IMR-90 (cell line): Measurements from ENCODE around the gene SKP1. TPM values are rescaled to one million over a fixed set of nuclear protein-coding genes. Genes with fewer than 3 reads are reported as not detected.

Experiments
- ATAC-seq: fragments of 200-7000 bp; cut with Tn5 transposase; 2 replicates; pipeline ENCODE4 v1.9.1; 2020; ENCODE audit warnings: low read depth, mild to moderate bottlenecking, moderate library complexity
- BruUV-seq: library from RNA; stranded (reverse); fragments of 400-500 nt; replicated peaks from 2 replicates; lab custom pipeline; 2021; lab: Mats Ljungman, UMichigan
- CTCF ChIA-PET: fragments of 300-600 bp; formaldehyde crosslinking; extraction: SDS; loops from one replicate; lab custom pipeline; 2021; ENCODE audit warnings: antibody characterized with exemption; lab: Yijun Ruan, JAX
- POLR2A ChIA-PET: fragments of 300-600 bp; sonication (Branson Sonifier 250); formaldehyde crosslinking; loops from one replicate; lab custom pipeline; 2022; ENCODE audit warnings: antibody characterized with exemption; ENCODE audit not compliant: unreplicated experiment; lab: Charles Lee
- DNase-seq: peaks from one replicate; pipeline ENCODE4 v3.0.0; 2013
- H2AFZ ChIP-seq: replicated peaks from 2 replicates; pipeline ENCODE3; 2013; ENCODE audit warnings: low read length, mild to moderate bottlenecking; ENCODE audit not compliant: poor library complexity
- H2AK5ac ChIP-seq: 2 replicates; pipeline ENCODE4 v1.6.1; 2013; ENCODE audit warnings: low read depth, low read length, inconsistent platforms
- H2AK9ac ChIP-seq: replicated peaks from 2 replicates; pipeline ENCODE3; 2013; ENCODE audit warnings: mild to moderate bottlenecking, low read depth, low read length, moderate library complexity; ENCODE audit not compliant: poor library complexity
- H2BK120ac ChIP-seq: 2 replicates; pipeline ENCODE4 v1.6.1; 2013; ENCODE audit warnings: low read depth, low read length, inconsistent platforms
- H2BK15ac ChIP-seq: 3 replicates; pipeline ENCODE4 v1.6.1; 2013; ENCODE audit warnings: low read depth, low read length, inconsistent platforms
- H2BK20ac ChIP-seq: 2 replicates; pipeline ENCODE4 v1.6.1; 2013; ENCODE audit warnings: low read depth, mild to moderate bottlenecking, inconsistent platforms, low read length, moderate library complexity
- H2BK5ac ChIP-seq: 2 replicates; pipeline ENCODE4 v1.6.1; 2013; ENCODE audit warnings: mild to moderate bottlenecking, low read depth, low read length, inconsistent platforms; ENCODE audit not compliant: poor library complexity, severe bottlenecking
- H3K14ac ChIP-seq: replicated peaks from 2 replicates; pipeline ENCODE4 v1.6.1; 2013; ENCODE audit warnings: low read depth, low read length, inconsistent platforms
- H3K18ac ChIP-seq: 2 replicates; pipeline ENCODE4 v1.6.1; 2013; ENCODE audit warnings: low read depth, low read length, control low read depth
- H3K23ac ChIP-seq: 2 replicates; pipeline ENCODE4 v1.6.1; 2013; ENCODE audit warnings: low read depth, low read length, inconsistent platforms
- H3K27ac ChIP-seq: 2 replicates; pipeline ENCODE4 v1.5.1; 2013; ENCODE audit warnings: mild to moderate bottlenecking, control low read depth, low read length; ENCODE audit not compliant: insufficient read depth
- H3K27me3 ChIP-seq: 2 replicates; pipeline ENCODE4 v1.6.1; 2013; ENCODE audit warnings: low read length; ENCODE audit not compliant: control insufficient read depth, insufficient read depth
- H3K36me3 ChIP-seq: 2 replicates; pipeline ENCODE4 v1.6.1; 2013; ENCODE audit warnings: low read length, mixed read lengths; ENCODE audit not compliant: control insufficient read depth, insufficient read depth
- H3K4ac ChIP-seq: 2 replicates; pipeline ENCODE4 v1.6.1; 2013; ENCODE audit warnings: low read depth, low read length, inconsistent platforms
- H3K4me1 ChIP-seq: 2 replicates; pipeline ENCODE4 v1.6.1; 2013; ENCODE audit warnings: low read length, mixed read lengths; ENCODE audit not compliant: control insufficient read depth, insufficient read depth
- H3K4me2 ChIP-seq: 2 replicates; pipeline ENCODE4 v1.6.1; 2013; ENCODE audit warnings: low read depth, mild to moderate bottlenecking, control low read depth, low read length, moderate library complexity
- H3K4me3 ChIP-seq: 2 replicates; pipeline ENCODE4 v1.5.1; 2013; ENCODE audit warnings: low read depth, mild to moderate bottlenecking, control low read depth, low read length, moderate library complexity; ENCODE audit not compliant: insufficient read depth
- H3K56ac ChIP-seq: 2 replicates; pipeline ENCODE4 v1.6.1; 2013; ENCODE audit warnings: low read length, inconsistent platforms; ENCODE audit not compliant: insufficient read depth; ENCODE audit errors: extremely low read depth
- H3K79me1 ChIP-seq, 2 experiments: 2 replicates each; pipeline ENCODE4 v1.6.1; 2013; ENCODE audit warnings: low read length in 2 of 2, inconsistent platforms in 1 of 2, low read depth in 1 of 2
- H3K9ac ChIP-seq: 2 replicates; pipeline ENCODE4 v1.6.1; 2013; ENCODE audit warnings: low read depth, low read length, control low read depth
- H3K9me1 ChIP-seq: 2 replicates; pipeline ENCODE4 v1.6.1; 2013; ENCODE audit warnings: low read length, inconsistent platforms; ENCODE audit not compliant: insufficient read depth
- H3K9me3 ChIP-seq: 2 replicates; pipeline ENCODE4 v1.6.1; 2013; ENCODE audit warnings: low read length; ENCODE audit not compliant: control insufficient read depth, insufficient read depth
- H4K20me1 ChIP-seq: 2 replicates; pipeline ENCODE4 v1.6.1; 2013; ENCODE audit warnings: low read length, inconsistent platforms; ENCODE audit not compliant: insufficient read depth
- H4K5ac ChIP-seq: 2 replicates; pipeline ENCODE4 v1.6.1; 2013; ENCODE audit warnings: mild to moderate bottlenecking, low read depth, low read length, control low read depth
- H4K8ac ChIP-seq, 2 experiments: 2 replicates each; pipeline ENCODE4 v1.6.1; 2013; ENCODE audit warnings: low read depth in 2 of 2, low read length in 2 of 2, control low read depth in 1 of 2, inconsistent platforms in 1 of 2
- H4K91ac ChIP-seq: 2 replicates; pipeline ENCODE4 v1.6.1; 2013; ENCODE audit warnings: low read depth, low read length, inconsistent platforms; ENCODE audit not compliant: insufficient read depth
- BHLHE40 ChIP-seq: fragments of 150-350 bp; IDR thresholded peaks from 2 replicates; pipeline ENCODE4 v1.6.1; 2016; ENCODE audit warnings: mild to moderate bottlenecking, low read depth, low read length
- CEBPB ChIP-seq: IDR thresholded peaks from 2 replicates; pipeline ENCODE4 v1.6.1; 2012; ENCODE audit warnings: low read depth, low read length, improper control_type of control experiment
- CHD1 ChIP-seq: IDR thresholded peaks from 2 replicates; pipeline ENCODE4 v1.6.1; 2012; ENCODE audit warnings: low read depth, low read length, improper control_type of control experiment
- CTCF ChIP-seq: conservative IDR thresholded peaks from 2 replicates; pipeline ENCODE4 v1.5.1; 2012; ENCODE audit warnings: mild to moderate bottlenecking, low read depth, low read length, improper control_type of control experiment
- ELK1 ChIP-seq: fragments of 150-350 bp; IDR thresholded peaks from 2 replicates; pipeline ENCODE4 v1.6.1; 2016; ENCODE audit warnings: low read depth, mild to moderate bottlenecking, low read length, moderate library complexity, borderline replicate concordance
- FOS ChIP-seq: fragments of 150-350 bp; IDR thresholded peaks from 2 replicates; pipeline ENCODE4 v1.6.1; 2016; ENCODE audit warnings: low read depth, low read length
- MAFK ChIP-seq: IDR thresholded peaks from 2 replicates; pipeline ENCODE4 v1.6.1; 2012; ENCODE audit warnings: low read depth, low read length, improper control_type of control experiment
- MAZ ChIP-seq: IDR thresholded peaks from 2 replicates; pipeline ENCODE4 v1.6.1; 2012; ENCODE audit warnings: low read depth, mild to moderate bottlenecking, low read length, improper control_type of control experiment, moderate library complexity, borderline replicate concordance
- MXI1 ChIP-seq: IDR thresholded peaks from 2 replicates; pipeline ENCODE4 v1.6.1; 2012; ENCODE audit warnings: low read depth, mild to moderate bottlenecking, low read length, moderate library complexity, borderline replicate concordance
- NFE2L2 ChIP-seq: fragments of 150-350 bp; IDR thresholded peaks from 2 replicates; pipeline ENCODE4 v1.6.1; 2016; ENCODE audit warnings: low read depth, mild to moderate bottlenecking, low read length
- POLR2A ChIP-seq: IDR thresholded peaks from 2 replicates; pipeline ENCODE4 v1.6.1; 2012; ENCODE audit warnings: mild to moderate bottlenecking, low read depth, low read length
- RAD21 ChIP-seq: IDR thresholded peaks from 2 replicates; pipeline ENCODE4 v1.6.1; 2012; ENCODE audit warnings: low read length, improper control_type of control experiment
- RCOR1 ChIP-seq: IDR thresholded peaks from 2 replicates; pipeline ENCODE4 v1.6.1; 2012; ENCODE audit warnings: mild to moderate bottlenecking, low read length, improper control_type of control experiment; ENCODE audit not compliant: insufficient replicate concordance
- RFX5 ChIP-seq: IDR thresholded peaks from 2 replicates; pipeline ENCODE4 v1.8.0; 2012; ENCODE audit warnings: low read depth, mild to moderate bottlenecking, low read length, moderate library complexity
- SMC3 ChIP-seq: fragments of 150-350 bp; IDR thresholded peaks from 2 replicates; pipeline ENCODE4 v1.6.1; 2016; ENCODE audit warnings: low read depth, mild to moderate bottlenecking, antibody characterized with exemption, low read length, moderate library complexity
- USF2 ChIP-seq: fragments of 150-350 bp; IDR thresholded peaks from 2 replicates; pipeline ENCODE4 v1.6.1; 2017; ENCODE audit warnings: mild to moderate bottlenecking, antibody characterized with exemption, low read length, low read depth
- WGBS, 2 experiments: methylation state at CpG; one replicate each; pipeline versions ENCODE4 v1.1.5 to v1.1.7; 2013; ENCODE audit warnings: missing lambda C conversion rate in 2 of 2; ENCODE audit not compliant: insufficient read length in 1 of 2; ENCODE audit errors: extremely low coverage in 2 of 2; 5-methylcytosine and 5-hydroxymethylcytosine counted together
- dilution Hi-C: fragments of 300-500 bp; cut with HindIII; formaldehyde crosslinking; loops from one replicate; pipeline ENCODE4 v1.14.3; 2018; ENCODE audit warnings: low sequenced_read_pairs; ENCODE audit not compliant: unreplicated experiment
- in situ Hi-C: fragments of 300-500 bp; cut with MboI; formaldehyde crosslinking; loops from 3 replicates; pipeline ENCODE4 v1.14.3; 2019; ENCODE audit warnings: low sequenced_read_pairs, inconsistent platforms, mixed read lengths
- intact Hi-C: fragments of 100-400 bp; cut with micrococcal nuclease; formaldehyde crosslinking; loops from 2 replicates; pipeline ENCODE4 v1.10.0; 2022
- polyA plus RNA-seq, 3 experiments: library from polyadenylated mRNA; depleted of rRNA; stranded (reverse); fragments of >200 nt; gene quantifications; 2 replicates each; pipeline ENCODE4 v1.2.3, GENCODE V29; 2012; ENCODE audit warnings: low replicate concordance in 1 of 3
- total RNA-seq: library from RNA; depleted of rRNA; stranded (reverse); fragments of >200 nt; gene quantifications from 2 replicates; pipeline ENCODE4 v1.2.3, GENCODE V29; 2012

Gene SKP1
- total and polyA plus RNA-seq, 2 of the 4 experiments (the other 2 are of a cell fraction), result 206 to 618 TPM

GRCh38 chr5:134115806-134116175, 61.0 kb downstream of the SKP1 start:
- no peak overlapping the region for H2BK5ac ChIP-seq
- dilution Hi-C loops (no loop called here), in situ Hi-C loops (no loop called here), intact Hi-C loops (no loop called here)
- H3K18ac ChIP-seq, result no peak overlapping the region
- no peak for TF ChIP-seq MXI1
- no peak for TF ChIP-seq CTCF
- no peak for TF ChIP-seq CEBPB
- no peak for TF ChIP-seq NFE2L2
- TF ChIP-seq CHD1, result no peak
- no peak for TF ChIP-seq RCOR1
- no peak for TF ChIP-seq RAD21
- no peak for TF ChIP-seq POLR2A
- no peak for TF ChIP-seq MAFK
- no peak for TF ChIP-seq RFX5
- TF ChIP-seq MAZ, result no peak
- TF ChIP-seq SMC3, result no peak
- no peak for TF ChIP-seq ELK1
- TF ChIP-seq FOS, result no peak
- TF ChIP-seq USF2, result no peak
- TF ChIP-seq BHLHE40, result no peak
- peaks cover 3% of the 10 kb centered on the region; the same call in 1 of the 2 replicates for H4K20me1 ChIP-seq
- no peak overlapping the region for H3K4ac ChIP-seq
- H2BK20ac ChIP-seq, result no peak overlapping the region
- H4K91ac ChIP-seq, result no peak overlapping the region
- no peak for ATAC-seq
- POLR2A ChIA-PET, result no interaction called here
- no peaks in the 10 kb centered on the region for H3K9me1 ChIP-seq
- no peak overlapping the region for H2BK120ac ChIP-seq
- H3K9me3 ChIP-seq, result no peaks in the 10 kb centered on the region
- peaks cover 4% of the 10 kb centered on the region; the same call in 1 of the 2 replicates for H3K27me3 ChIP-seq
- H2BK15ac ChIP-seq, result no peak overlapping the region
- DNase-seq, result no peak
- CTCF ChIA-PET, result no interaction called here
- no peaks in the 10 kb centered on the region for H3K4me1 ChIP-seq
- H3K79me1 ChIP-seq, result no peaks in the 10 kb centered on the region
- no peak overlapping the region for H3K9ac ChIP-seq
- BruUV-seq, result no TSS peak
- no peak overlapping the region for H3K27ac ChIP-seq
- peak overlapping the region; percentile 22 for H2AK9ac ChIP-seq
- no peak overlapping the region for H2AK5ac ChIP-seq
- H3K36me3 ChIP-seq, result no peaks in the 10 kb centered on the region
- H4K5ac ChIP-seq, result no peak overlapping the region
- H3K4me3 ChIP-seq, result no peak overlapping the region
- H3K4me2 ChIP-seq, result no peak overlapping the region
- H3K56ac ChIP-seq, result no peak overlapping the region
- no peak overlapping the region for H3K14ac ChIP-seq
- WGBS, 2 experiments, result 79% methylated on average over 5 of the region's 13 CpGs; no CpG with 5 or more reads in 1 of the 2 experiments
- H4K8ac ChIP-seq, result no peak overlapping the region
- H2AFZ ChIP-seq, result no peak overlapping the region
- H3K23ac ChIP-seq, result no peak overlapping the region
